ENCODE results near the gene MYLIP.

MYLIP gene

DNA sequence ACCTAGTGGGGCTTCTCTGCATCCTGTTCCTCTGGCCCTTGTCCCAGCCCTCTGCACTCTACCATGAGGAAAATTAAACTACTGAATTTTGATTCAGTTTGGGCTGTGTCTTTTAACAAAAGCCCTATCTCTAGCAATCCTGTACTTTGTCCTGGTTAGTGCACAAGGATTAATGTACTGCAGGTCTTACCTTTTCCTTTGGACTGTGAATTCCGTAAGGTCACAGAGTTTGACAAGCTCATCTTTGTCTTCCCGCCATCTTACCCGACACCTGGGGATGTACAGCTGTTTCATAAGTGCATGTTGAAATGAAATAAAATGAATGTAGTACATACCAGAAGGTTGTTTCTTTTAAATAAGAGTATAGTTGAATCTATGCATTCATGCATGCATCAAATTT, 41.5 kb upstream of the MYLIP start:
- TF ChIP-seq, protein P1, sequence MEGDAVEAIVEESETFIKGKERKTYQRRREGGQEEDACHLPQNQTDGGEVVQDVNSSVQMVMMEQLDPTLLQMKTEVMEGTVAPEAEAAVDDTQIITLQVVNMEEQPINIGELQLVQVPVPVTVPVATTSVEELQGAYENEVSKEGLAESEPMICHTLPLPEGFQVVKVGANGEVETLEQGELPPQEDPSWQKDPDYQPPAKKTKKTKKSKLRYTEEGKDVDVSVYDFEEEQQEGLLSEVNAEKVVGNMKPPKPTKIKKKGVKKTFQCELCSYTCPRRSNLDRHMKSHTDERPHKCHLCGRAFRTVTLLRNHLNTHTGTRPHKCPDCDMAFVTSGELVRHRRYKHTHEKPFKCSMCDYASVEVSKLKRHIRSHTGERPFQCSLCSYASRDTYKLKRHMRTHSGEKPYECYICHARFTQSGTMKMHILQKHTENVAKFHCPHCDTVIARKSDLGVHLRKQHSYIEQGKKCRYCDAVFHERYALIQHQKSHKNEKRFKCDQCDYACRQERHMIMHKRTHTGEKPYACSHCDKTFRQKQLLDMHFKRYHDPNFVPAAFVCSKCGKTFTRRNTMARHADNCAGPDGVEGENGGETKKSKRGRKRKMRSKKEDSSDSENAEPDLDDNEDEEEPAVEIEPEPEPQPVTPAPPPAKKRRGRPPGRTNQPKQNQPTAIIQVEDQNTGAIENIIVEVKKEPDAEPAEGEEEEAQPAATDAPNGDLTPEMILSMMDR (IDR thresholded peaks at IDR 0.05; ENCODE audit: insufficient read depth, low read length, poor library complexity, severe bottlenecking): no peak
- TF ChIP-seq EZH2phosphoT487 (conservative IDR thresholded peaks at IDR 0.05; ENCODE audit: low read length): no peak
- Histone ChIP-seq H2AFZ (ENCODE audit: low read depth, low read length, severe bottlenecking) (no peak overlapping the region), H3K79me2 (ENCODE audit: insufficient read depth, low read length) (no peaks in the 10 kb centered on the region), H3K9ac (ENCODE audit: low read length) (no peak overlapping the region), H3K9me2 (replicated peaks; ENCODE audit: insufficient read depth, low read length) (no peaks in the 10 kb centered on the region), H3K36me3 (ENCODE audit: low read length) (no peaks in the 10 kb centered on the region), H3K4me2 (ENCODE audit: low read depth, low read length, poor library complexity, severe bottlenecking) (no peak overlapping the region), H3K27ac (ENCODE audit: low read depth, low read length) (no peak overlapping the region), H3K9me3 (ENCODE audit: insufficient read depth, low read length) (no peaks in the 10 kb centered on the region), H3K27me3 (ENCODE audit: low read length) (no peaks in the 10 kb centered on the region), H3K4me3 (ENCODE audit: insufficient read depth, low read length, poor library complexity, severe bottlenecking) (no peak overlapping the region), H3F3A (ENCODE audit: insufficient read depth) (no peaks in the 10 kb centered on the region), H4K20me1 (ENCODE audit: low read depth, low read length) (no peaks in the 10 kb centered on the region)

DNA sequence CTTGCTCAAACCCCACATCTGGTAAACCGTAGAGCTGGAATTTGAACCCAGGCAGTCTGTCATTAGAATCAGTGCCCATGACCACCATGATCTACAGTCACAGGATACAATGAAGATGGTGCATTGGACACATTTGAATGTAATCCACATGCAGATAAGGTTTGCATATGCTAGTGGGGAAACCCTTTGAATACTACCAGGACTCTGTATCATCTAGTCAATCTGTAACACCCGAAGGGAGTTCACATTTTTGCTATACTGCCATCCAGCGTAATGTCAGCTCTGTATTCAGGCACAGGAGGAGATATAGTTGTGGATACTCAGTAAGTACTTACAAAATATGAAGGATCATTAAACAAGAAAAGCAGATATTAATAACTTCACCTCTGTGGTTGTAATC, 40.5 kb upstream of the MYLIP start:
- H3K79me2 ChIP-seq (ENCODE audit: insufficient read depth, low read length): no peaks in the 10 kb centered on the region
- no peak overlapping the region for H2AFZ ChIP-seq (ENCODE audit: low read depth, low read length, severe bottlenecking)
- no peak overlapping the region for H3K27ac ChIP-seq (ENCODE audit: low read depth, low read length)
- no peaks in the 10 kb centered on the region for H3K9me3 ChIP-seq (ENCODE audit: insufficient read depth, low read length)
- H3F3A ChIP-seq (ENCODE audit: insufficient read depth): no peaks in the 10 kb centered on the region
- H3K9ac ChIP-seq (ENCODE audit: low read length): no peak overlapping the region
- no peaks in the 10 kb centered on the region for H3K27me3 ChIP-seq (ENCODE audit: low read length)
- TF ChIP-seq, protein P1 (IDR thresholded peaks at IDR 0.05; ENCODE audit: insufficient read depth, low read length, poor library complexity, severe bottlenecking): no peak
- no peak for TF ChIP-seq EZH2phosphoT487 (conservative IDR thresholded peaks at IDR 0.05; ENCODE audit: low read length)
- no peaks in the 10 kb centered on the region for H3K9me2 ChIP-seq (replicated peaks; ENCODE audit: insufficient read depth, low read length)
- no peak overlapping the region for H3K4me2 ChIP-seq (ENCODE audit: low read depth, low read length, poor library complexity, severe bottlenecking)
- no peak overlapping the region for H3K4me3 ChIP-seq (ENCODE audit: insufficient read depth, low read length, poor library complexity, severe bottlenecking)
- H4K20me1 ChIP-seq (ENCODE audit: low read depth, low read length): no peaks in the 10 kb centered on the region
- no peaks in the 10 kb centered on the region for H3K36me3 ChIP-seq (ENCODE audit: low read length)

DNA sequence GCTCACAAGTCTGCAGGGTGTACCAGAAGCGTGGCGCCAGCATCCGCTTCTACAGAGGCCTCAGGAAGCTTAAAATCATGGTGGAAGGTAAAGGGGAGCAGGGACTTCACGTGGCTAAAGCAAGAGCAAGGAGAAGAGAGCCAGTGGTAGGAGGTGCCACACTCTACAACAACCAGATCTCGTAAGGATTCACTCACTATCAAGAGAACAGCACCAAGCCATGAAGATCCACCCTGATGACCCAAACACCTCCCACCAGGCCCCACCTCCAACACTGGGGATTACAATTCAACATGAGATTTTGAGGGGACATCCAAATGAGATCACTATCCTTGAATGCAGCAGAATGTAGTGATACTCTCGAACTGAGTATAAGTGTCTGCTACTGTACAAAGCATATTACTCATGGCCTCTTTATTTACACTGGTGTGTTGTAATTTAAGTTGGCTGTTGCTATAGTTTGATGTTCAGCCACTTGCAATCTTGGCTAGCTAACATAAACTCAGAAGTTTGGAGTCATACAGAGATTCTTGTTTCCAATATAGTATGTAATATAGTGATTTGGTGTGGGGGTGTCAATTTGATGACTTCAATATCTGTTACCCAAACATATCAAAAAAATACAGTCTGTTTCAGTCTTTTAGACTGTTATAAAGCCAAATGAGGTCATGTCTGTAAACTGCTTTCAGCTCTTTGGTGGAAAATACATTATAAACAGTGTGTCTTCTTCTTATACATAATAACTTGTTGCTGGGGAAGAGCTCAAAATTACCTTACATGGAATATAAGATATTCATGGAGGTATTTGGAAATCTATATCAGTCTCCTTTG, 39.4 kb upstream of the MYLIP start:
- H4K20me1 ChIP-seq (ENCODE audit: low read depth, low read length): no peaks in the 10 kb centered on the region
- H3F3A ChIP-seq (ENCODE audit: insufficient read depth): no peaks in the 10 kb centered on the region
- no peaks in the 10 kb centered on the region for H3K79me2 ChIP-seq (ENCODE audit: insufficient read depth, low read length)
- H3K4me2 ChIP-seq (ENCODE audit: low read depth, low read length, poor library complexity, severe bottlenecking): no peak overlapping the region
- H3K9ac ChIP-seq (ENCODE audit: low read length): no peak overlapping the region
- no peaks in the 10 kb centered on the region for H3K27me3 ChIP-seq (ENCODE audit: low read length)
- no peak overlapping the region for H3K4me3 ChIP-seq (ENCODE audit: insufficient read depth, low read length, poor library complexity, severe bottlenecking)
- H2AFZ ChIP-seq (ENCODE audit: low read depth, low read length, severe bottlenecking): no peak overlapping the region
- no peak overlapping the region for H3K27ac ChIP-seq (ENCODE audit: low read depth, low read length)
- H3K36me3 ChIP-seq (ENCODE audit: low read length): no peaks in the 10 kb centered on the region
- no peaks in the 10 kb centered on the region for H3K9me3 ChIP-seq (ENCODE audit: insufficient read depth, low read length)
- TF ChIP-seq, protein P1 (IDR thresholded peaks at IDR 0.05; ENCODE audit: insufficient read depth, low read length, poor library complexity, severe bottlenecking): no peak
- no peak for TF ChIP-seq EZH2phosphoT487 (conservative IDR thresholded peaks at IDR 0.05; ENCODE audit: low read length)
- no peaks in the 10 kb centered on the region for H3K9me2 ChIP-seq (replicated peaks; ENCODE audit: insufficient read depth, low read length)
